SKM-1 treated with dmso at 0.1 percent for 144 hours (cell line): Measurements from ENCODE around the gene TMEM217.
"Not testable (repeated sequence)": the region's sequence is repeated elsewhere in the genome, so short reads cannot be mapped to it uniquely, and the experiment has no call there.

Experiments
- DNase-seq: peaks from one replicate; lab custom pipeline; 2025; ENCODE audit not compliant: unreplicated experiment; lab: John Stamatoyannopoulos, UW

TMEM217 gene

GRCh38 chr6:37218511-37218910, 39.4 kb downstream of the TMEM217 start:
- DNase-seq, result no peak

GRCh38 chr6:37218061-37218460, 39.9 kb downstream of the TMEM217 start:
- DNase-seq, result no peak

- DNase-seq, result no peak
Observed at GRCh38 chr6:37212268-37212667, 45.7 kb downstream of the TMEM217 start.

GRCh38 chr6:37210313-37210968, 47.5 kb downstream of the TMEM217 start:
- DNase-seq, result peak; percentile 54

GRCh38 chr6:37209461-37210205, 48.3 kb downstream of the TMEM217 start:
- no peak for DNase-seq

- DNase-seq, result no peak
Observed at GRCh38 chr6:37208793-37209192, 49.2 kb downstream of the TMEM217 start.

- DNase-seq, result peak; percentile 88
Observed at GRCh38 chr6:37207903-37208456, 50.0 kb downstream of the TMEM217 start.

GRCh38 chr6:37206622-37207021, 51.3 kb downstream of the TMEM217 start:
- no peak for DNase-seq

- no peak for DNase-seq
Observed at GRCh38 chr6:37205997-37206340, 52.0 kb downstream of the TMEM217 start.

GRCh38 chr6:37205175-37205996, 52.6 kb downstream of the TMEM217 start:
- no peak for DNase-seq

GRCh38 chr6:37204014-37204751, 53.8 kb downstream of the TMEM217 start:
- no peak for DNase-seq

GRCh38 chr6:37202788-37203491, 55.0 kb downstream of the TMEM217 start:
- DNase-seq, result no peak

GRCh38 chr6:37201726-37202125, 56.2 kb downstream of the TMEM217 start:
- no peak for DNase-seq

- DNase-seq, result no peak
Observed at GRCh38 chr6:37200085-37200484, 57.9 kb downstream of the TMEM217 start.

GRCh38 chr6:37196451-37196850, 61.5 kb downstream of the TMEM217 start:
- not testable (repeated sequence) for DNase-seq

- DNase-seq, result not testable (repeated sequence)
Observed at GRCh38 chr6:37194886-37195285, 63.1 kb downstream of the TMEM217 start.

GRCh38 chr6:37192666-37193065, 65.3 kb downstream of the TMEM217 start:
- DNase-seq, result no peak

GRCh38 chr6:37190159-37190535, 67.8 kb downstream of the TMEM217 start:
- no peak for DNase-seq

GRCh38 chr6:37188962-37189510, 68.9 kb downstream of the TMEM217 start:
- no peak for DNase-seq
